IPS DF 6.9 (cell line): ENCODE data around the gene KIAA1958.

Source experiments
- DNase-seq: peaks from one replicate; pipeline ENCODE4 v3.0.0-alpha.2; 2013; ENCODE audit warnings: low read depth, low spot score
- H3K27ac ChIP-seq: one replicate; pipeline ENCODE4 v1.5.1; 2013; ENCODE audit warnings: low read length, control low read depth
- H3K27me3 ChIP-seq: 2 replicates; pipeline ENCODE4 v1.6.1; 2013; ENCODE audit warnings: mild to moderate bottlenecking, low read length; ENCODE audit not compliant: control insufficient read depth, insufficient read depth
- H3K36me3 ChIP-seq: 2 replicates; pipeline ENCODE4 v1.6.1; 2013; ENCODE audit warnings: low read length; ENCODE audit not compliant: control insufficient read depth, insufficient read depth
- H3K4me1 ChIP-seq: 2 replicates; pipeline ENCODE4 v1.6.1; 2013; ENCODE audit warnings: low read length; ENCODE audit not compliant: control insufficient read depth, insufficient read depth
- H3K4me3 ChIP-seq: 2 replicates; pipeline ENCODE4 v1.5.1; 2013; ENCODE audit warnings: mild to moderate bottlenecking, low read length
- H3K9me3 ChIP-seq: 2 replicates; pipeline ENCODE4 v1.6.1; 2013; ENCODE audit warnings: low read length, inconsistent platforms; ENCODE audit not compliant: control insufficient read depth, insufficient read depth
- WGBS: extraction: QIAGEN DNeasy Blood & Tissue Kit; methylation state at CpG from one replicate; pipeline ENCODE4 v1.1.7; 2013; ENCODE audit warnings: mixed read lengths, missing lambda C conversion rate; ENCODE audit not compliant: insufficient read length, insufficient coverage; 5-methylcytosine and 5-hydroxymethylcytosine counted together

Gene KIAA1958, protein sequence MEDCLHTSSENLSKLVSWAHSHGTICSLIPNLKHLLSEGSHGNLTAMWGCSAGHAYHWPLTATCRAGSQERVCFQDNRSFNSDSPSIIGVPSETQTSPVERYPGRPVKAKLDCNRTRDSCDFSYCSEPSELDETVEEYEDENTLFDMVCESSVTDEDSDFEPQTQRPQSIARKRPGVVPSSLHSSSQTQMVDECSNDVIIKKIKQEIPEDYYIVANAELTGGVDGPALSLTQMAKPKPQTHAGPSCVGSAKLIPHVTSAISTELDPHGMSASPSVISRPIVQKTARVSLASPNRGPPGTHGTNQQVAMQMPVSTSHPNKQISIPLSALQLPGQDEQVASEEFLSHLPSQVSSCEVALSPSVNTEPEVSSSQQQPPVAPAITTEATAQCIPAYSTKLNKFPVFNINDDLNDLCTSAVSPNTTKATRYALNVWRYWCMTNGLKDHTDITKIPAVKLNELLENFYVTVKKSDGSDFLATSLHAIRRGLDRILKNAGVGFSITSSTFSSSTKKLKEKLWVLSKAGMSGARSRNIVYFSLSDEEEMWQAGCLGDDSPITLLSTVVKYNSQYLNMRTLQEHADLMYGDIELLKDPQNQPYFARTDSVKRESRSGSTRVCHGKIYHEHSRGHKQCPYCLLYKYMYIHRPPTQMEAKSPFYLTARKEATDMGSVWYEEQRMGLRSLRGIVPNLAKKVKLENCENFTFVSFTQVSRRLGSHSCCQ

DNA sequence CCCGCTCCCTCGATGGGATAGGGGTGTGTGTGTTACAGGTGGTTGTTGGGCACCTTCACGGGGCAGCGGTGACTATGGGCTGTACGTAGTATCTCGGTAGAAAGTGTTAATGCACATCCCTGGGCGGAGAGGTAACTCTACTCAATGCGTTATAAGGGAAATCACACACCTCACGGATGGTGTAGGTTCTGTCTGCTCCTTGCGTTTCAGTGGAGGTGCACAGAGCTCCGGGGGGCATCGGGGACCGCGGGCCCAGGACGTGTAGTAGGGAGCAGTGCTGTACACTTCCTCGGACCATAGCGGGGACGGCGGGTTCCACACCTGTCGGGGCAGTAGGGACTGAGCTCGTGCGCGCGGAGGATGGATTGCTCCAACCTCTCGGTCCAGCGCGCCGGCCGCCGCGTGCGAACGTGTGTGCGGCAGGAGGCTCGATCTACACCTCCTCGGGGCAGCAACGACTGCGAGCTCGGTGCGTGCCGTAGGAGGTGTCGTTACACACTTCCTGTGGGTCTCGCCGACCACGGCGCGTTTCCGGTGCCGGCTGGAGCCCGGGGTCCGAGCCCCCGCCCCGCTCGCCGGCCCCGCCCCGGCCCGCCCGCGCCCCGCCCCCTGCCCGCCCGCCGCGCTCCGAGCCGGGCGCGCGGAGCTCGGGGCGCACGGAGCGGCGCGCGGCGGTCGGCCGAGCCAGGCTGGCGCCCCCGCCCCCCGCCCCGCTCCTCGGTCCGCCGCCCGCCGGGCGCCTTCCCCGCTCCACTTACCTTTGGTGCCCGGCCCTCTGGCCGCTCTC, at the start of gene KIAA1958:
TSS of gene KIAA1958 (plus strand) at position 607 of the 787 bp plus-strand sequence. CDS start 87,254 bp downstream, outside the sequence.
- 0 out of 2 replicates have a peak, but pooled peaks cover 1% of the 10 kb centered on the region for H3K4me1 ChIP-seq
- H3K4me3 ChIP-seq, result peak within 1 kb of the TSS; percentile 80
- H3K36me3 ChIP-seq, result no peaks in the 10 kb centered on the region
- no peak within 1 kb of the TSS for H3K27ac ChIP-seq
- H3K9me3 ChIP-seq, result no peaks in the 10 kb centered on the region
- no CpG with 5 or more reads among the region's 93 CpGs for WGBS
- DNase-seq, result peak; percentile 63
- H3K27me3 ChIP-seq, result no peaks in the 10 kb centered on the region

DNA sequence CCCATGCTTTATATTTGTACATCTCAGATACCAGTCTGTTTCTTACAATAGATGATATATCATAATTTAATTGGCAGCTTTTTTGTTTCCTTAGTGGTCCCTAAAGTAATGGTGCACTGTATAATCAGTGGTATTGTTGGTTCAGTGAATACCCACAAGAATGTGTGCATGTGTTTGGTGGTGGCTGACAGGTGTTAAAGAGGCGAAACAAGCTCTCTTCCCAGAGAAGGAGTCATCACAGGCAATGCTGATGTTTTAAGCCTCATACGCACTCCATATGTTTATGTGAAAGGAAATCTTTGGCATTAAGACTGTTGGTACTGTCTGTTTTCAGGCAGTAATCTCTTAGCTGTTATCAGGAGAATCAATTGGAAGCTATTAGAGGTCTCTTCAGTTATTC, 49.2 kb upstream of the KIAA1958 start:
- Histone ChIP-seq H3K4me3 (no peak overlapping the region), H3K4me1 (no peaks in the 10 kb centered on the region), H3K36me3 (no peaks in the 10 kb centered on the region), H3K9me3 (no peaks in the 10 kb centered on the region), H3K27me3 (no peaks in the 10 kb centered on the region), H3K27ac (no peak overlapping the region)
- WGBS, result no CpG with 5 or more reads among the region's 2 CpGs
- no peak for DNase-seq

- H3K4me3 ChIP-seq, result no peak overlapping the region
- H3K4me1 ChIP-seq, result no peaks in the 10 kb centered on the region
- H3K36me3 ChIP-seq, result no peaks in the 10 kb centered on the region
- H3K9me3 ChIP-seq, result no peaks in the 10 kb centered on the region
- DNase-seq, result no peak
- no CpG with 5 or more reads among the region's 2 CpGs for WGBS
- H3K27me3 ChIP-seq, result no peaks in the 10 kb centered on the region
- no peak overlapping the region for H3K27ac ChIP-seq
These were observed 47.5 kb upstream of the KIAA1958 start for GRCh38 chr9:112439171-112439570.

- no peak overlapping the region for H3K4me3 ChIP-seq
- DNase-seq, result no peak
- H3K27me3 ChIP-seq, result no peaks in the 10 kb centered on the region
- no peaks in the 10 kb centered on the region for H3K9me3 ChIP-seq
- H3K27ac ChIP-seq, result no peak overlapping the region
- H3K36me3 ChIP-seq, result no peaks in the 10 kb centered on the region
- no peaks in the 10 kb centered on the region for H3K4me1 ChIP-seq
- WGBS, result no CpG with 5 or more reads among the region's 2 CpGs
These were observed 46.8 kb upstream of the KIAA1958 start for GRCh38 chr9:112439825-112440224.

DNA sequence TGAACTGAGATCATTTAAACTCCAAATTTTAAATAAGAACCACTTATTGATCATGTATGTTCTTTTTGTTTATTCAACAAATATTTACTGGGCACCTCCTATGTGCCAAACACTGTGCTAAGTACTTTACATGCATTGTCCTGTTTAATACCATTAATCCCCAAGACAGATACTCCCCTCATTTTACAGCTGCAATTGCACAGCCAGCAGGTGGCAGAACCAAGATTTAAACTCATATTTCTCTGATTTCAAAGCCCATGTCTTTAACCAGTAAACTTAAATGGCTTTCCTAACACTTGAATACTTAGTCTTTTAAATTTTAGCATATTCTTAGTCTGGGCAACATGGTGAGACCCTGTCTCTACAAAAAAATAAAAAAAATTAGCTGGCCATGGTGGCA, 43.4 kb upstream of the KIAA1958 start:
- Histone ChIP-seq H3K4me3 (no peak overlapping the region), H3K27me3 (no peaks in the 10 kb centered on the region), H3K27ac (no peak overlapping the region), H3K4me1 (no peaks in the 10 kb centered on the region), H3K36me3 (no peaks in the 10 kb centered on the region), H3K9me3 (no peaks in the 10 kb centered on the region)
- DNase-seq, result no peak

GRCh38 chr9:112443636-112444035, 43.0 kb upstream of the KIAA1958 start:
- Histone ChIP-seq H3K9me3 (no peaks in the 10 kb centered on the region), H3K36me3 (no peaks in the 10 kb centered on the region), H3K27ac (no peak overlapping the region), H3K4me3 (no peak overlapping the region), H3K4me1 (no peaks in the 10 kb centered on the region), H3K27me3 (no peaks in the 10 kb centered on the region)
- DNase-seq, result no peak
- no CpG with 5 or more reads among the region's 1 CpG for WGBS

DNA sequence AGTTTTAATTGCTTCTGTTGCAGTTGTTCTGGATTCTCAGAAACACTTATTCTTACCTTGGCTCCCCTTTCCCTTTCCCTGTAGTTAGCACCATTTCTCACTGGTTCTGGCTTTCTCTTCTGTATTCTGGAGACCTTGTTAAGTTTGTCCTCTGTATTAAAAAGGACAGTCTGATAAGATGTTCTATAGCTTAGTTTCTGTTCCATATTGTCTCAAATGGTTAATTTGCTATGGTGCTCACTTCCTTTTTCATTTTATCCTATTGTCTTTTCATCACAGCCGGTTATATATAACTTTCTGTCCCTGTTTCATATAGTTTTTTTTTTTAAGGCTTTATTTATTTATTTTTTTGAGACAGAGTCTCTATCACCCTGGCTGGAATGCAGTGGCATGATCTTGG, 41.4 kb upstream of the KIAA1958 start:
- no peak overlapping the region for H3K27ac ChIP-seq
- no peaks in the 10 kb centered on the region for H3K4me1 ChIP-seq
- H3K36me3 ChIP-seq, result no peaks in the 10 kb centered on the region
- no peaks in the 10 kb centered on the region for H3K27me3 ChIP-seq
- H3K4me3 ChIP-seq, result no peak overlapping the region
- no peak for DNase-seq
- no peaks in the 10 kb centered on the region for H3K9me3 ChIP-seq
- WGBS, result no CpG with 5 or more reads among the region's 1 CpG

GRCh38 chr9:112446080-112446479, 40.5 kb upstream of the KIAA1958 start:
- Histone ChIP-seq H3K4me3 (no peak overlapping the region), H3K27me3 (no peaks in the 10 kb centered on the region), H3K27ac (no peak overlapping the region), H3K9me3 (no peaks in the 10 kb centered on the region), H3K4me1 (no peaks in the 10 kb centered on the region), H3K36me3 (no peaks in the 10 kb centered on the region)
- no CpG with 5 or more reads among the region's 2 CpGs for WGBS
- DNase-seq, result no peak

- no peak for DNase-seq
- Histone ChIP-seq H3K9me3 (no peaks in the 10 kb centered on the region), H3K27ac (no peak overlapping the region), H3K36me3 (no peaks in the 10 kb centered on the region), H3K4me3 (no peak overlapping the region), H3K27me3 (no peaks in the 10 kb centered on the region), H3K4me1 (no peaks in the 10 kb centered on the region)
- no CpG with 5 or more reads among the region's 2 CpGs for WGBS
These were observed 40.1 kb upstream of the KIAA1958 start for GRCh38 chr9:112446526-112446925.

DNA sequence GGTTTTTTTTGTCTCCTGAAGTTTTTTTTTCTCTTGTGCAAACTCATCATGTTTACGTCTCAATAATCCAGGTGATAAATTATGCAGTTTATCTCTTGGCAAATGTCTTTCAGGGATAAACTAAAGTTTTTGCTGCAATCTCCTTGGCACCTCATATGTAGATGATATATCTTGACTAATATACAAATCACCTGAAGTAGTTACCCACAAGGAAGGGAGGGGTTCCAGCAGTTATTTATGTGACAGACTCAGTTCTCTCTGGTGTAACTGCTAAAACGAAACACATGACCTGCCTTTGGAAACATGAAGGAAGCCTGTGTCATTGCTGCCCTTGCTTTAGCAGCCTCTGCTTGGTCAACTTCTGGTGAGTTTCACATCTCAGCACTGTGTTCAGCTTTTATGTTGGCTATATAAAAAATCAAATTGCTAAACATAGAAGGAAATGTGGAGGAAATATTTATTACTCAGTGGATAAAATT, 39.3 kb upstream of the KIAA1958 start:
- no peak for DNase-seq
- Histone ChIP-seq H3K4me1 (no peaks in the 10 kb centered on the region), H3K27ac (no peak overlapping the region), H3K9me3 (no peaks in the 10 kb centered on the region), H3K4me3 (no peak overlapping the region), H3K36me3 (no peaks in the 10 kb centered on the region), H3K27me3 (no peaks in the 10 kb centered on the region)
- WGBS, result no CpG with 5 or more reads among the region's 2 CpGs
